GM21619 (cell line): ENCODE measurements around the gene TMEM120A.
"Not testable (repeated sequence)": the region's sequence is repeated elsewhere in the genome, so short reads cannot be mapped to it uniquely, and the experiment has no call there.

Source experiments
- ATAC-seq: cut with Tn5 transposase; IDR thresholded peaks from one replicate; pipeline ENCODE4 v1.9.1; 2021; ENCODE audit not compliant: unreplicated experiment

Gene TMEM120A

DNA sequence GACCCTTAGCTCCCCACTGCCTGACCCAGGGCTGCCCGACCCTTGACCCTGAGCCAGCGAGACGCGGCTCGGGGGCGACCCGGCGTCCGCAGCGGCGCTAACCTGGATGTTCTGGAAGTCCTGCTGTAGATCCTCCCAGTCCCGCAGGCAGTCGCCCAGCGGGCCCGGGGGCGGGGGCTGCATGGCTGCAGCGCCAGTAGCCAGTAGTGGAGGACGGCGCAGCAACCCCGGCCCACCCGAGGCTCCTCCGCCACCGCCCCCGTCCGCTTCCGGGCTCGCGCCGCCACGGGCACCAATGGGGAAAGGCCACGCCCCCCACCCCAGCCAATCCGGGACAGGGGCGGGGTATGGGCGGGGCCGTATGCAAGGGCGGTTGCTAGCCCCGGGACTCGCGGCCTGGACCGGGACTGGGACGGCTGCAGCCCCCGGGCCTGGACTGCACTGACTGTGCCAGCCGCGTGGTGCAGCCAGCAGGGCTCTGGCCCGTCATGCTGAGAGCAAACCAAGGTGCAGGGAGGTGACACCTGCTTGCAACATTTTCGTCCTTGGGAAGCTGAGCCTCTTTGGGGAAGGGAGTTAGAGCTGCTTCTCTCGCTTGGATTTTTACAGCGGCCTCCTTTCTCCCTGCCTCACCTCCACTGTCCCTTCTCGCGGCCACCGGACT, at the start of gene TMEM120A:
Gene TMEM120A (minus strand): TSS at position 208 of the 664 bp plus-strand sequence. CDS start 25 bp downstream, at position 183.
- ATAC-seq, result peak; percentile 91

DNA sequence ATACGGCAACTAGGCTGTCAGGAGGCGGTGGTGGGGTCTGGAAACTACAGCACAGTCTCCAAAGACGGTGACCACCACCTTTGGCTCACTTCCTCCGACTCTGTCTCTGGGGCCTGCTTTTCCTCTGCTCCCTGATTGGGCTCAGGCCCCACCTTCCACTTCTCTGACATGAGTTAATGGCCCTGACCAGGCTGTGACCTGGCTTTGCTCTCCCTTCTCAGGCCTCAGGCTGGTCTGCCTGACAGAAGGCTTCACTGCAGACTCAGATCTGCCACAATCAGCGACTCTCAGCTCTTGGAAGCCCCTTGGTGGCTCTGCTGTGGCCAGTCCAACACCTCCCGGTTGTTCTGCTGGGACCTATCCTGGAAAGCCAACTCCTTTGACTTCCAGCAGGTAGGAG, 45.7 kb upstream of the TMEM120A start:
- ATAC-seq, result no peak

DNA sequence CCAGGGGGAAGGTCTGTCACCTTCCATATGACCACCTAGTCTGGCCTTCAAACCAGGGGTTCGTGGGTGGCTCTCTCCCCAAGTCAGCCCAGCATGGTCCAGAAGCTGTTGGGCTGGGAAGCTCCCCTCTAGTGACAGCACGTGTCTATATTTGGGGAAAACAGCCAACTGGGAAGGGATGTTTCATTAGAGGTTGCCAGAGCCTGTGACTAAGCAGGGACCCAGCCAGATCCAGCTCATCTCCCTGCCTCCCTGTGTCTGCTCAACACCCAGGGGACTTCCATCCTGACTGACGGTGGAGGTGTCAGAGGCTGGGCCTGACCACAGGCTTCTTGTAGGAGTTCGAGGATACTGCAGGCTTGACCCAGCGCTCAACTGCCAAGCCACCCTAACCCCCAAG, 42.9 kb upstream of the TMEM120A start:
- ATAC-seq, result no peak

DNA sequence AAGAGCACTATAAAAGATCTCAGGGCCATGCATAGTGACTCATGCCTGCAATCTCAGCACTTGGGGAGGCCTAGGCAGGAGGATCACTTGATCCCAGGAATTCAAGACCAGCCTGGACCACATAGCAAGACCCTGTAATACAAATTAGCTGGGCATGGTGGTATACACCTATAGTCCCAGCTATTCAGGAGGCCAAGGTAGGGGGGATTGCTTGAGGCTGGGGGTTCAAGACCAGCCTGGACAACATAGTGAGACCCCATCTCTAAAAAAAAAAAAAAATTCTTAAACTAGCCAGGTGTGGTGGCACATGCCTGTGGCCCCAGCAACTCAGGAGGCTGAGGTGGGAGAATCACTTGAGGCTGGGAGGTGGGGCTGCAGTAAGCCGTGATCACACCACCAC, 37.6 kb upstream of the TMEM120A start:
- ATAC-seq, result no peak

DNA sequence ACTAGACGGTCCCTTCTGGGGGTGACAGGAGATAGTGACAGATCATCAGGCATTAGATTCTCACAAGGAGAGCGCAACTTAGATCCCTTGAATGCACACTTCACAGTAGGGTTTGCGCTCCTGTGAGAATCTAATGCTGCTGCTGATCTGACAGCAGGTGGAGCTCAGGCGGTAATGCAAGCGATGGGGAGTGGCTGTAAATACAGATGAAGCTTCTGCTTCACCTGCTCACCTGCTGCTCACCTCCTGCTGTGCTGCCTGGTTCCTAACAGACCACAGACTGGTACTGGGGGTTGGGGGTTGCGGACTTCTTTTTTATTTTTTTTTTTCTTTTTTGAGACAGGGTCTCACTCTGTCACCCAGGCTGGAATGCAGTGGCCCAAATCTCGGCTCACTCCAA, 35.3 kb upstream of the TMEM120A start:
- not testable (repeated sequence) for ATAC-seq

DNA sequence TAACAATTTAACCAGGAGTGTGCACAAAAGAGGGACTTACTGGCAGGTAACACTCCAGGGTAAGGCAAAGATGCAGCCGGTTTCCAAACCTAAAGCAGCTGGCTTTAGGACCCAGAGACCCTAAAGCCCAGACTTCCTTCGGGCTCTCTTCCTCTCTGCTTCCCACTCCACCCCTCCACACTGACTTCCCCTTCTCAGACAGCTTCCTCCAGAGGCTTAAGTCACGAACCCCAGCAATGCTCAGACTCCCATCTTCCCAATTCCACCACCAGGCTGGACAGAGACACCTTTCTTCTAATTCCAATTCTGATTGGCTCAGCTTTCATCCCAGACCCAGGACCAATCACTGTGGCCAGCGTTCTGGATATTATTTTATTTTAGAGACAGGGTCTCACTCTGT, 28.6 kb upstream of the TMEM120A start:
- ATAC-seq, result no peak

DNA sequence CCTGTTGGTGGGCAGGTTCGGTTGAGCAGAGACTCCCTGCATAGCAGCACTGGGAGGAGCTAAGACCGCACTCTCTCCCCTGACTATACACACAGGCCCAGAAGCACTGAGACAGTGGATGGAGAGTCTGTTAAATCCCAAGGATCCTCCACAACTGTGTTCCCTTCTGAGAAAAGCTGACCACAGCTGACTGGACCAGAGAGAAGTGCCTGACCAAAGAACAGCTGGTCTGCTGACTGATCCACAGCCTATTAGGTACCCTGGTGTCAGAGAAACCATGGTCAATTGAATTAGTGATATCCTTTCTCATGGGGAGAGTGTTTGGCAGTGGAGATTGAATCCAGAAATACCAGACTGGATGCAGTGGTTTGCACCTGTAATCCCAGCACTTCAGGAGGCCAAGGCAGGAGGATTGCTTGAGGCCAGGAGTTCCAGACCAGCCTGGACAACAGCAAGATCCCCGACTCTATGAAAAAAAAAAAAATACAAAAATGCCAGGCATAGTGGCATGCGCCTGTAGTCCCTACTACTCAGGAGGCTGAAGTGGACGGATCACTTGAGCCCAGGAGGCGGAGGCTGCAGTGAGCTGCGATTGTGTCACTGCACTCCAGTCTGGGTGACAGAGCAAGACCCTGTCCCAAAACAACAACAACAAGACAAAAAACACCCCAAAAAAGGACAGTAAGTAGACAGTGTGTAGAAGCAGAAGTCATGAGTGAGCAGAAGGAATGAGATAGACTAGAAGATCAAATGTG, 27.8 kb upstream of the TMEM120A start:
- ATAC-seq, result no peak

DNA sequence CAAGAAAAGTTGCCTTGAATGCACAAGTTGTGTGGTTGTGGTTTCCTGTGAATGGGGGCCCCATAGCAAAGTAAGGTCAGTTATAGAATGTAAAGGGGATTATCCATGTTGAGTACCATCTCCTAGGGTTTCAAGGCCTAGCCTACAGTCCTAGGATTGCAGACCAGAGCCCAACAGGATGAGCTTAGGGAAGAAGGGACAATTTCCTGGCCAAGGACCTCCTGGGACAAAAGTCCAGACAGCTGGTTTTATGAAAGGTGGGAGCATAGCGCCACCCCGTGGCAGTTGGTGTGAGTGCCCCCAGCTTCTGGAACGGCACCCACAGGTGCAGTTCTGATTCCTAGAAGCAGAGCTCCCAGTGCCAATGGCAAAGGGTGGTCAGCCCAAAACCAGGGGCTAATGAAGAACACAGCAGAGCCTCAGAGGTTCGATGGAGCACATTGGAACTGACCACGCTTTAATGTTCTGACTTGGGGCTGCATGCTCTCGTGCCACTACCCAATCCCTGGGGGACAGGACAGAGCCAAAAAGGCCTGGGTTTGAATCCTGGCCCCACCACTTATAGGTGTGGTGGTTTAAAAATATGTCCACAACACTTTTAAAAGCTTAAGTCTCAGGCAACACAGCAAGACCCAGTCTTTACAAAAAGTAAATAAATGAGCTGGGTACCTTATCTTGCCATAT, 25.8 kb upstream of the TMEM120A start:
- no peak for ATAC-seq

DNA sequence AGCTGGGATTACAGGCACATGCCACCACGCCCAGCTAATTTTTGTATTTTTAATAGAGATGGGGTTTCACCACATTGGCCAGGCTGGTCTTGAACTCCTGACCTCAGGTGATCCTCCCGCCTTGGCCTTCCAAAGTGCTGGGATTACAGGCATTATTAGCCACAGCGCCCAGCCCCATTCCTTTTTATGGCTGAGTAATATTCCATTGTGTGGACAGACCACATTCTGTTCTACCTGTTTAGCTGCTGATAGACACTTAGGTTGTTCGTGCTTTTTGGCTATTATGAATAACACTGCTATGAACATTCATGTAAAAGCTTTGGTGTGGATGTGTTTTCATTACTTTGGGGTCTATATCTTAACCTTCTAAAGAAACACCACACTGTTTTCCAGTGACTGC, 24.1 kb upstream of the TMEM120A start:
- ATAC-seq, result not testable (repeated sequence)

DNA sequence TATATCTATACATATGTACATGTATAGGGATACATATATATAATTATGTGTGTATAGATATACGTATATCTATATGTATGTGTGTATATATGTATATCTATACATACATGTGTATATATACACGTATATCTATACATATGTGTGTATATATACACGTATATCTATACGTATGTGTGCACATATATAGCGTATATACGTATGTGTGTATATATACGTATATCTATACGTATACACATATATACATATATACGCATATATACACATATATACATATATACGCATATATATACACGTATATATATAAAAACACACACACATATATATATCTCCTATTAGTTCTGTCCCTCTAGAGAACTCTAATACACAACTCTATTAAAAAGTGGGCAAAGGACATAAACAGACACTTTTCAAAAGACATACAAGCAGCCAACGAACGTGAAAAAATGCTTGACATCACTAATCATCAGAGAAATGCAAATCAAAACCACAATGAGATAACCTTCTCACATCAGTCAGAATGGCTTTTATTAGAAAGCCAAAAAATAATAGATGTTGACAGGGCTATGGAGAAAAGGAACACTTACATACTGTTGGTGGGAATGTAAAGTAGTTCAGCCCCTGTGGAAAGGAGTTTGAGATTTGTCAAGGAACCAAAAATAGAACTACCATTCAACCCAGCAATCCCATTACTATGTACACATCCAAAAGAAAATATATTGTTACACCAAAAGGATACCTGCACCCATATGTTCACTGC, 22.0 kb upstream of the TMEM120A start:
- ATAC-seq, result no peak

DNA sequence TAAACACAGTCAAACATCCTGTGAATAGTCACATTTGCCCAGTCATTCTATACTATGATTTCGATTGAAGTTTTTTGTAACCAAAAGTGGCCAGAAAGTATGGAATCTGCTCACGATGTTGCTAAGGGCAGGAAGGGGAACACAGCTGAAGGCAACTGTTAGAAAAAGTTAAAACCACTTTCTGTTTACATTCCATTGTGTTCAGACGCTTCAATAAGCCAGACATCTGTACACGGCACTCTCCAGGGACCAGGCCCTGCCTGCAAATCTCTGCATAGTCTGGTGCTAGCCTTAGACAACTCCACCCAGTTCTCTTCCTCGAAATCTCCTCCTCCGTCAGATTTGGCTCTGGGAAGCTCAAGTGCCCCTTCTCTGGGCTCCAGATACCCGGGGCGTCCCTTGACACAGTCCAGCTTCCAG, 17.1 kb upstream of the TMEM120A start:
- ATAC-seq, result no peak

DNA sequence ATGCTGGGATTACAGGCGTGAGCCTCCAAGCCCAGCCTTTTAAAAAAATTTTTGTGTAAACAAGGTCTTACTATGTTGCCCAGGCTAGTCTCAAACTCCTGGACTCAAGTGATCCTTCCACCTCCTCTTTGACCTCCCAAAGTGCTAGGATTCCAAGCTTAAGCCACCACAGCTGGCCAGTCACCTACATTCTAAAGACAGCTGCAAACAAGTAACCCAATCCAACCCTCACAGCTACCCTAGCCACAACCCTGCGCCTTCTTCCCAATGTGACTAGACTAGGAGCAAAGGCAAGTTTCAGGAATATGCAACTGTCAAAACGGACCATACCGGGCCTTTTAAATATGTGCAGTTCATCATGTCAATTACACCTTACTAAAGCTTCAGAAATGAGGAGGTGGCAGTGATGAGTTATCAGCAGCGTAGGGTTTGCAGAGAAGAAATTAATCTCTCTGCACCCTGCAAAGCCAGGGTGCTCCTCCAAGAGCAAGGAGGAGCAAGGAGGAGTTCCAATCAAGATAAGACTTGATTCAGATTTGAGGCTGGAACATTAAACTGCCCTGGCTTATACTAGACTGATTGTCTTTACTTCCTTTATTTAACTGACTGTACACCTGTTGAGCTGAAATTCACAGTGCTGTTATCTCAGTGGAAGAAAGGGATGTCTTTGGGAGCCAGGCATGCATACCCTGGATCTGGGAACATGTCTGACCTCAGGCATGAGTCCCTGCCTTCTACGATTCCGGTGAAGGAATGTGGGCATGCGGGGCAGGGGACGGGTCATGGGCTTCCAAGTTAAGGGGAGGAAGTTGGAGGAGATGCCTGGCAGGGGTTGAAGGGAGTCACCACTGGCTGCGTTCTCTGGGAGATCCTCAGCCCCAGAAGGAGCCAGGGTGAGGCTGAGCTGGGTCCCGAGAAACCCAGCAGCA, 15.5 kb upstream of the TMEM120A start:
- no peak for ATAC-seq

DNA sequence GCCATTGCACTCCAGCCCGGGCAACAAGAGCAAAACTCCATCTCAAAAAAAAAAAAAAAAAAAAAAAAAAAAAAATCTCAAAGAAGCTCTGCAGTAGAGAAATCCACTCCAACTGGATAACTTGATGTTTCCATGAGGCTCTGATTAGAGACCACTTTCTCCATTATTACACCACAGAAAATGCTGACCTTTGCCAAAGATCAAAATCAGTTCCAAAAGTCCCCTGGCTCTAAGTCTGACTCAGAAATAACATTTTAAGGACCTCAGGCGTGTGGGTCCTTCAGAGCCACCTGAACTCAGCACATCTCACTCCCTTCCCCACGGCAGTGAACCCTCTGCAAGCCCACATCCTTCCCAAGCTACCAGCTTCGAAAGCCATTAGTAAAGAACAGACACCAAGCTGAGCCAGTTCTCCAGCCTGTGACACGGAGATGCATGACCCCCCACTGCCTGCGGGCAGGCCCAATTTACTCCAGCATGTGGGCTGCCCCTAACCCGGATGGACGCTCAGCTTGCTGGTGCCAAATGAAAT, 13.8 kb upstream of the TMEM120A start:
- ATAC-seq, result no peak

DNA sequence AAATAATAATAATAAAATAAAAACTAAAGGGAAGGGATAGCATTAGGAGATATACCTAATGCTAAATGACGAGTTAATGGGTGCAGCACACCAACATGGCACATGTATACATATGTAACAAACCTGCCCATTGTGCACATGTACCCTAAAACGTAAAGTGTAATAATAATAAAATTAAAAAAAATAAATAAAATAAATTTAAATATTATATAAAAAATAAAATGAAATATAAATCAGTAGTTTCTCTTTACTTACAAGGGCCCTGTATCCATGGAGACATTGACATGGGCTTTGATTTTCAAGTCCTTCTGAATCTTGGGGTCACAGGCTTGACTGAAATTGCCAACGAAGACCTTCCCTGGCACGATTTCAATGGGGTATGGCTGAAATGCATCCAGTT, 10.6 kb upstream of the TMEM120A start:
- ATAC-seq, result not testable (repeated sequence)

DNA sequence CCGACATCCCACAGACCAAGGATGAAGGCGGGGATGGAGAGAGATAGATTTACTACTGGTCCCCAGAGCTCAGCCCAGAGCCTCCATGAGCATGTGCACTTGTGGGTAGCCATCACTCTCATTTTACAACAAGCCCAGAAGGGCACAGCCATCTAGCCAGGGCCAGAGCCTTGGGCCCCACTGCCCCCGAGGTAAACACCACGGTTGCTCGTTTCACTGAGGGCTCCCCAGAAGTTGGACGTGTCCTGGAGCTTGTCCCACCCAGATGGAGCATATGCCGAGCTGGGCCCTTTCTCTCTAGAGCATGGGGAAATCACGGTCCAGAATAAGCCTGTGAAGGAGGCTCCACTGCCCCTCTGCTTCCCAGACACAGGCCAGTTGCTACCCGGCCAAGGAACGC, 9.0 kb upstream of the TMEM120A start:
- no peak for ATAC-seq

DNA sequence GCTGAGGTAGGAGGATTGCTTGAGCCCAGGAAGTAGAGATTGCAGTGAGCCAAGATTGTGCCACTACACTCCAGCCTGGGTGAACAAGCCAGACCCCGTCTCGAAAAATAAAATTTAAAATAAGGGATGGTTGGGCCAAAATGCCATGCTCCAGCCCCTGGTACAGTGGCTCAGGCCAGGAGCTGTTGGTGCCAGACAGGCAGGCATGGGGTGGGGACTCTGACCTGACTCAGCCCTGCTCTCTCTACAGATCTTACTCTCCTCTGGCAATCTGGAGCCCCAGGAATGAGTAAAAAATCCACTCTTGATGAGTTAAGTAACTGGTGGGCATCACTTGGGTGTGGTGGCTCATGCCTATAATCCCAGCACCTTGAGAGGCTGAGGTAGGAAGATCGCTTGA, 8.4 kb upstream of the TMEM120A start:
- ATAC-seq, result no peak

DNA sequence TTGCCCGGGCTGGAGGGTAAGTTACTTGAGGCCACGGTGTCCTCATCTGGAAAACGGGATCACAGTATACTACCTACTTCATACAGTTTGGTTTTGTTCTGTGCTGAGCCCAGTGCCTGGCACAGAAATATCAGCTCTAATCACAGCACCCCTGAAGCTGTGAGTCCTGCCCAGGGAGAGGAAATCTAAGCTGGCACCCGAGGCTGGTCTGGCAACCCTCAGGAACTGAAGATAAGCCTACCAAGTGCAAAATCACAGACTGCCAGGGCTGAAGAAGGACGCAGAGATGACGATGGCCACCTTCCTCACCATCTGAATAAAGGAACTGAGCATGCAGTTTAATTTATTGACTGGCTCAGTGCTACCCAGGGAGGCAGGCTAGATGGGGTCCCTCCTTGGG, 7.7 kb upstream of the TMEM120A start:
- no peak for ATAC-seq

DNA sequence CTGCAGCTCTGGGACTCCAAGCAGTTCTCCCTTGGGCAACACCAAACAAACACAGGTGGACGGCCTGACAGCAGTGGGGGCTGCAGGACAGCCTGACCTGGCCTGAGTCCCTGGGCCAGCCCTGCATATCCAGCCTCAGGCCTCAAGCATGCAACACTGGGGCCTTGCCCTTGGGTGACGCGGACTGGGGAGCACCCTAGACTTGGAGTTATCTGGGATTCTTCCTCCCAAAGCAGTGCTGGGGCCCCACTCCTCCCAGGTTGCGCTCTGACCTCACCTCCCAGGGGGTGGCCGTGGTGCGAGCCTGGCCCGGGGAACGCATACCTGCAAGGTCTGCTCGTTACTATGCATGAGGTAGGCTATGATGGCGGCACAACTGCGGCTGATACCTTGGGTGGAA, 6.2 kb upstream of the TMEM120A start:
- ATAC-seq, result no peak

DNA sequence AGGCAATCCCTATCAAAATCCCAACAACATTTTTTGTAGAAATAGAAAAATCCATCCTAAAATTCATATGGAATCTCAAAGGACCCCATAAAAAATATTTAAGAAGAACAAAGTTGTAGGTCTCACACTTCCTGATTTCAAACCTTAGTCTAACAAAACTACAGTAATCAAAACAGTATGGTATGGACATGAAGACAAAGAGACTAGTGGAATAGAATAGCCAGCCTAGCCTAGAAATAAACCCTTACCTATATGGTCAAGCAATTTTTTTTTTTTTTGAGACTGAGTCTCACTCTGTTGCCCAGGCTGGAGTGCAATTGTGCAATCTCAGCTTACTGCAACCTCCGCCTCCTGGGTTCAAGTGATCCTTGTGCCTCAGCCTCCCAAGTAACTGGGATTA, 3.6 kb upstream of the TMEM120A start:
- no peak for ATAC-seq

DNA sequence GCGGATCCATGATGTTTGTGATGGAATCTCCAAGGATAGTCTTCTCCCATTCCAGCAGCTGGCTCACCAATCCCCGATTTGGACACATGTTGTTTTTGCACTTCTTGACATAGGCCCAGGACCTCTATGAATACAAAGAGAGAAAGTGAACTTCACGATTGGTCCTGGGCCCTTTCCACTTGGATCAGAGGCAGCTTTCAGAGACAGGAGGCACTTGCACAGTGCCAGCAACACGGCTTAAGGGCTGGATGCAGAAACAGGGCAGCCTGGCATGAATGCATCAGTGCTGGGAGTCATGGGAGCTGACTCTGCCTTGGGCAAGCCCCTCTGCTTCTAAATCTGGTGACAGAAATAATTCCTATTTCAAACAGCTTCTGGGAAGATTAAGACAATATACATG, 2.1 kb upstream of the TMEM120A start:
- ATAC-seq, result no peak
